OCI-LY7 (cell line): Measurements from ENCODE around the gene OTUD6A. TPM values are rescaled to one million over a fixed set of nuclear protein-coding genes. Genes with fewer than 3 reads are reported as not detected.

Experiments used
- BruUV-seq: library from RNA; stranded (reverse); fragments of 400-500 nt; replicated peaks from 2 replicates; lab custom pipeline; 2021; lab: Mats Ljungman, UMichigan
- CTCF ChIA-PET: fragments of 300-600 bp; sonication (Branson Sonifier 250); formaldehyde crosslinking; loops from one replicate; lab custom pipeline; 2022; ENCODE audit warnings: antibody characterized with exemption; ENCODE audit not compliant: unreplicated experiment; lab: Charles Lee
- POLR2A ChIA-PET: fragments of 300-600 bp; sonication (Branson Sonifier 250); formaldehyde crosslinking; loops from one replicate; lab custom pipeline; 2022; ENCODE audit warnings: antibody characterized with exemption; lab: Charles Lee
- DNase-seq: peaks from one replicate; pipeline ENCODE4 v3.0.0-alpha.2; 2015; ENCODE audit warnings: low spot score
- H2AFZ ChIP-seq: fragments of 200-600 bp; sonication (generic), shearing (Covaris generic); 2 replicates; pipeline ENCODE4 v1.6.1; 2014; ENCODE audit warnings: mild to moderate bottlenecking, antibody characterized with exemption, low read length, moderate library complexity
- H3K27ac ChIP-seq: fragments of 200-600 bp; sonication (generic); 2 replicates; pipeline ENCODE4 v1.5.1; 2014; ENCODE audit warnings: mixed run types, low read depth, mild to moderate bottlenecking, moderate library complexity, low read length, inconsistent platforms; ENCODE audit not compliant: poor library complexity, severe bottlenecking
- H3K36me3 ChIP-seq: fragments of 200-600 bp; sonication (generic); 2 replicates; pipeline ENCODE4 v1.6.1; 2014; ENCODE audit warnings: mild to moderate bottlenecking, antibody characterized with exemption, low read length, moderate library complexity, mixed read lengths; ENCODE audit not compliant: insufficient read depth
- H3K4me1 ChIP-seq: fragments of 200-600 bp; sonication (generic); 2 replicates; pipeline ENCODE4 v1.5.1; 2014; ENCODE audit warnings: mild to moderate bottlenecking, low read length; ENCODE audit not compliant: insufficient read depth, poor library complexity, severe bottlenecking
- H3K4me2 ChIP-seq: fragments of 200-600 bp; sonication (generic); 2 replicates; pipeline ENCODE4 v1.6.1; 2014; ENCODE audit warnings: mild to moderate bottlenecking, low read length
- H3K4me3 ChIP-seq: fragments of 200-600 bp; sonication (generic); 2 replicates; pipeline ENCODE4 v1.5.1; 2014; ENCODE audit warnings: mild to moderate bottlenecking, low read depth, low read length; ENCODE audit not compliant: poor library complexity, severe bottlenecking
- H3K79me2 ChIP-seq: fragments of 200-600 bp; sonication (generic); 2 replicates; pipeline ENCODE4 v1.6.1; 2016; ENCODE audit warnings: low read depth, mild to moderate bottlenecking, low read length, moderate library complexity, mixed read lengths; ENCODE audit not compliant: insufficient read depth
- H3K9me2 ChIP-seq: fragments of 200-600 bp; sonication (generic); 2 replicates; pipeline ENCODE4 v1.6.1; 2016; ENCODE audit warnings: mild to moderate bottlenecking, low read length, mixed read lengths; ENCODE audit not compliant: insufficient read depth
- H3K9me3 ChIP-seq: fragments of 200-600 bp; sonication (generic); 2 replicates; pipeline ENCODE4 v1.6.1; 2014; ENCODE audit warnings: mild to moderate bottlenecking, mixed run types, low read length, mixed read lengths
- H4K20me1 ChIP-seq: fragments of 200-600 bp; sonication (generic); 2 replicates; pipeline ENCODE4 v1.6.1; 2014; ENCODE audit warnings: mild to moderate bottlenecking, antibody characterized with exemption, low read length, moderate library complexity, mixed read lengths; ENCODE audit not compliant: insufficient read depth
- CTCF ChIP-seq: fragments of 200-600 bp; sonication (generic); conservative IDR thresholded peaks from 2 replicates; pipeline ENCODE4 v1.5.1; 2014; ENCODE audit warnings: mild to moderate bottlenecking, antibody characterized with exemption, low read length, moderate library complexity, mixed read lengths
- EZH2phosphoT487 ChIP-seq: fragments of 200-600 bp; sonication (generic); IDR thresholded peaks from 2 replicates; pipeline ENCODE4 v1.6.1; 2018; ENCODE audit warnings: low read depth, borderline replicate concordance, mild to moderate bottlenecking, mixed run types, antibody characterized with exemption, low read length, moderate library complexity, mixed read lengths
- intact Hi-C: fragments of 100-400 bp; cut with micrococcal nuclease; formaldehyde crosslinking; loops from one replicate; pipeline ENCODE4 v1.10.0; 2022; ENCODE audit not compliant: unreplicated experiment
- total RNA-seq, 2 experiments: library from RNA; depleted of rRNA in 1 of 2; stranded (reverse); fragments of >200 nt in 1 of 2; shearing (Covaris generic) in 1 of 2; gene quantifications; 2 replicates each; pipeline ENCODE4 v1.2.3, GENCODE V29; 2014 to 2022

OTUD6A gene
- total RNA-seq, 2 experiments from 2014 or later = not detected

- no peaks in the 10 kb centered on the region for H3K9me2 ChIP-seq
- ChIA-PET POLR2A (no interaction called here), CTCF (no interaction called here)
- DNase-seq = no peak
- H3K4me1 ChIP-seq = no peaks in the 10 kb centered on the region
- no peak overlapping the region for H3K4me2 ChIP-seq
- H4K20me1 ChIP-seq = no peaks in the 10 kb centered on the region
- no peaks in the 10 kb centered on the region for H3K79me2 ChIP-seq
- intact Hi-C loops = no loop called here
- H3K27ac ChIP-seq = no peak overlapping the region
- TF ChIP-seq EZH2phosphoT487 = no peak
- no peaks in the 10 kb centered on the region for H3K36me3 ChIP-seq
- BruUV-seq = no TSS peak
- H3K4me3 ChIP-seq = no peak overlapping the region
- no peaks in the 10 kb centered on the region for H3K9me3 ChIP-seq
- no peak overlapping the region for H2AFZ ChIP-seq
Observed at GRCh38 chrX:70066646-70067045, 4.4 kb downstream of the OTUD6A start.

- no peak overlapping the region for H2AFZ ChIP-seq
- BruUV-seq = no TSS peak
- no peak for DNase-seq
- no peaks in the 10 kb centered on the region for H4K20me1 ChIP-seq
- ChIA-PET CTCF (no interaction called here), POLR2A (no interaction called here)
- H3K9me2 ChIP-seq = no peaks in the 10 kb centered on the region
- H3K27ac ChIP-seq = no peak overlapping the region
- no peak overlapping the region for H3K4me3 ChIP-seq
- TF ChIP-seq EZH2phosphoT487 (no peak), CTCF (no peak)
- no peaks in the 10 kb centered on the region for H3K4me1 ChIP-seq
- H3K4me2 ChIP-seq = no peak overlapping the region
- intact Hi-C loops = no loop called here
- H3K36me3 ChIP-seq = no peaks in the 10 kb centered on the region
- H3K79me2 ChIP-seq = no peaks in the 10 kb centered on the region
- no peaks in the 10 kb centered on the region for H3K9me3 ChIP-seq
Observed at GRCh38 chrX:70079297-70079696, 17.0 kb downstream of the OTUD6A start.

GRCh38 chrX:70079870-70080269, 17.6 kb downstream of the OTUD6A start:
- Histone ChIP-seq H3K9me3 (no peaks in the 10 kb centered on the region), H2AFZ (no peak overlapping the region), H3K4me3 (no peak overlapping the region), H3K4me2 (no peak overlapping the region), H3K4me1 (no peaks in the 10 kb centered on the region), H3K79me2 (no peaks in the 10 kb centered on the region), H3K36me3 (no peaks in the 10 kb centered on the region), H3K9me2 (no peaks in the 10 kb centered on the region), H3K27ac (no peak overlapping the region), H4K20me1 (no peaks in the 10 kb centered on the region)
- no peak for TF ChIP-seq EZH2phosphoT487
- TF ChIP-seq CTCF = no peak
- no TSS peak for BruUV-seq
- ChIA-PET CTCF (no interaction called here), POLR2A (interaction anchor here (0.7 kb wide), 1 partner anchor 21 kb away, joined by 5 read pairs; no protein-coding TSS in a partner anchor)
- DNase-seq = no peak
- intact Hi-C loops = no loop called here
